ENCODE results near the gene CCDC121.

CCDC121 gene

GRCh38 chr2:27628767-27629709 lies at the start of gene CCDC121, which contains the start of gene GPN1:
TSS of gene CCDC121 (minus strand) at chr2:27629012. CDS start at chr2:27627799, 1,213 bp downstream.
TSS of gene GPN1 (plus strand) at chr2:27629050. CDS start at chr2:27629059, 9 bp downstream.
- DNase-seq (ENCODE audit: extremely low spot score), result peak; percentile 92
- POLR2A ChIA-PET, result interaction anchor here (1.0 kb wide), 2 partner anchors 21 to 220 kb away, joined by 3 to 6 read pairs; partner anchors contain the start of gene PPM1G
- TF ChIP-seq, protein P1, sequence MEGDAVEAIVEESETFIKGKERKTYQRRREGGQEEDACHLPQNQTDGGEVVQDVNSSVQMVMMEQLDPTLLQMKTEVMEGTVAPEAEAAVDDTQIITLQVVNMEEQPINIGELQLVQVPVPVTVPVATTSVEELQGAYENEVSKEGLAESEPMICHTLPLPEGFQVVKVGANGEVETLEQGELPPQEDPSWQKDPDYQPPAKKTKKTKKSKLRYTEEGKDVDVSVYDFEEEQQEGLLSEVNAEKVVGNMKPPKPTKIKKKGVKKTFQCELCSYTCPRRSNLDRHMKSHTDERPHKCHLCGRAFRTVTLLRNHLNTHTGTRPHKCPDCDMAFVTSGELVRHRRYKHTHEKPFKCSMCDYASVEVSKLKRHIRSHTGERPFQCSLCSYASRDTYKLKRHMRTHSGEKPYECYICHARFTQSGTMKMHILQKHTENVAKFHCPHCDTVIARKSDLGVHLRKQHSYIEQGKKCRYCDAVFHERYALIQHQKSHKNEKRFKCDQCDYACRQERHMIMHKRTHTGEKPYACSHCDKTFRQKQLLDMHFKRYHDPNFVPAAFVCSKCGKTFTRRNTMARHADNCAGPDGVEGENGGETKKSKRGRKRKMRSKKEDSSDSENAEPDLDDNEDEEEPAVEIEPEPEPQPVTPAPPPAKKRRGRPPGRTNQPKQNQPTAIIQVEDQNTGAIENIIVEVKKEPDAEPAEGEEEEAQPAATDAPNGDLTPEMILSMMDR (IDR thresholded peaks at IDR 0.05; ENCODE audit: control extremely low read depth, extremely low read depth, low read depth, missing control alignments), result no peak
- CTCF ChIA-PET, result interaction anchor here (0.6 to 2.9 kb wide), 4 partner anchors 13 to 259 kb away, joined by 3 to 18 read pairs (median 4); partner anchors contain the start of gene EIF2B4

- no peak for DNase-seq (ENCODE audit: extremely low spot score)
- ChIA-PET POLR2A (no interaction called here), CTCF (interaction anchor here (1.3 to 5.3 kb wide), 2 partner anchors 10 to 18 kb away, joined by 3 to 58 read pairs; no protein-coding TSS in a partner anchor)
- TF ChIP-seq, protein P1 (IDR thresholded peaks at IDR 0.05; ENCODE audit: control extremely low read depth, extremely low read depth, low read depth, missing control alignments), result no peak
Observed at GRCh38 chr2:27672723-27673486, 44.1 kb upstream of the CCDC121 start.

DNA sequence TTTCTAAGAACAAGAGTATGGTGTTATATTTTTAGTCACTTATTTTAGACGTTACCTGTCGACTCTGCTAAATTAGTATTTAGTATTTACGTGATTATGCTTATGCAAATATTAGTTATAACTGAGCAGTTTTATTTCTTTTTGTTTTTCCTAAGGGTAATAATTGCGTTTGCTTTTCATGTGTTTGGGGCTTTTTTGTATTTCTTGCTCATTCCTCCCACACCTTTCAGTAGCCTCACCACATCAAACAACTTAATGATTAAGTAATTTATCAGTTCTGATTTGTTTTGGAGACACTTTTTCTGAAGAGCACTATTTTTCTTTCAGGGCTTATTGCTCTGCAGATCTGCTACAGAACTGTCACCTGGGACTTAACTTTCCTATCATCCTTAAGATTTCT lies 42.4 kb upstream of the CCDC121 start:
- CTCF ChIA-PET, result interaction anchor here (5.3 kb wide), 1 partner anchor 12 kb away, joined by 58 read pairs; no protein-coding TSS in a partner anchor
- TF ChIP-seq, protein P1 (IDR thresholded peaks at IDR 0.05; ENCODE audit: control extremely low read depth, extremely low read depth, low read depth, missing control alignments), result no peak
- POLR2A ChIA-PET, result no interaction called here
- no peak for DNase-seq (ENCODE audit: extremely low spot score)

DNA sequence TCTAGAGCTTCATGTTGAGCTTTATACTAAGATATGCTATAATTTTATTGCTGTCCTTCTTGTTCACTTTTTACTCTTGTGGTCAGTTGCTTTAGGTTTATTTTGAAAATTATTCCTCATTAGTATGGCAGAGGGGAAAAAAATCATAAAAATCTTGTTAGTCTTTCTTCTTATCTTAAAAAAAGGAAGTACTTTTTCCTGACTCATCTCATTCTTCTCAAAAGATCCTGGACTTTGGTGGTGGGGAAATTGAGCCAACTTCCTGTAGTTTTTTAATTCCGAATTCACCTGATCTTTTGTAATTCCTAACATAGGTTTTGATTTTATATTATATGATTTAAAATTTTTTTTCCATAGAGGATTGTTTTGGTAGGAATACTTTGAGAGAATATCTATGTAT lies 38.6 kb upstream of the CCDC121 start:
- TF ChIP-seq, protein P1 (IDR thresholded peaks at IDR 0.05; ENCODE audit: control extremely low read depth, extremely low read depth, low read depth, missing control alignments), result no peak
- DNase-seq (ENCODE audit: extremely low spot score), result no peak
- POLR2A ChIA-PET, result no interaction called here
- CTCF ChIA-PET, result interaction anchor here (1.0 to 11.0 kb wide), 2 partner anchors 9 to 15 kb away, joined by 3 to 111 read pairs; no protein-coding TSS in a partner anchor

DNA sequence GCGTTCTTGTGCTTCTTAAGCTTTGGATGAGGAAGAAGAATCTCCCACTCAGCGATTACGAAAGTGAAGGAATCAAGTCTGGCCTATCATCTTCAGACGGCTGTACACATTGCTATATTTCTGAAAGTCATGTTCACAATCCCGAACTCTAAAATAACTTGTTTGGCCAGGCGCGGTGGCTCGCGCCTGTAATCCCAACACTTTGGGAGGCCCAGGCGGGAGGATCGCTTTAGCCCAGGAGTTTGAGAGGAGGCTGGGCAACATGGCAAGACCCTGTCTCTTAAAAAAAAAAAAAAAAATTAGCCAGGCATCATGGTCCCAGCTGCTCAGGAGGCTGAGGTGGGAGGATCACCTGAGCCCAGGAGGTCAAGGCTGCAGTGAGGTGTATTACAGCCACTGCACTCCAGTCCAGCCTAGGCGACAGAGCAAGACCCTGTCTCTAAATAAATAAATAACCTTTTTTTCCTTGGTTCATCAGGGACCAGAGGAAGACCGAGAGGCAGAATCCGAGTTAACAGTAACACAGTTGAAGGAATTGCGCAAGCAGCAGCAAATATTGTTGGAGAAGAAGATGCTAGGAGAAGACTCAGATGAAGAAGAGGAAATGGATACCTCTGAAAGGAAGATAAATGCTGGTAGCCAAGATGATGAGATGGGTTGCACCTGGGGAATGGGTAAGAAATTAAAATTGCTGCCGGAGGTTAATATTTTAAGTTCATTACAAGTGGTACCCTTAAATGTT lies 36.0 kb upstream of the CCDC121 start:
- CTCF ChIA-PET, result interaction anchor here (1.0 to 11.0 kb wide), 3 partner anchors 10 to 18 kb away, joined by 3 to 111 read pairs (median 6); no protein-coding TSS in a partner anchor
- no peak for DNase-seq (ENCODE audit: extremely low spot score)
- TF ChIP-seq, protein P1 (IDR thresholded peaks at IDR 0.05; ENCODE audit: control extremely low read depth, extremely low read depth, low read depth, missing control alignments), result no peak
- POLR2A ChIA-PET, result interaction anchor here (1.1 kb wide), 1 partner anchor 10 kb away, joined by 3 read pairs; no protein-coding TSS in a partner anchor

Data from GM10248 (cell line).